ENCODE measurements around the gene EFNA4.

Gene EFNA4

DNA sequence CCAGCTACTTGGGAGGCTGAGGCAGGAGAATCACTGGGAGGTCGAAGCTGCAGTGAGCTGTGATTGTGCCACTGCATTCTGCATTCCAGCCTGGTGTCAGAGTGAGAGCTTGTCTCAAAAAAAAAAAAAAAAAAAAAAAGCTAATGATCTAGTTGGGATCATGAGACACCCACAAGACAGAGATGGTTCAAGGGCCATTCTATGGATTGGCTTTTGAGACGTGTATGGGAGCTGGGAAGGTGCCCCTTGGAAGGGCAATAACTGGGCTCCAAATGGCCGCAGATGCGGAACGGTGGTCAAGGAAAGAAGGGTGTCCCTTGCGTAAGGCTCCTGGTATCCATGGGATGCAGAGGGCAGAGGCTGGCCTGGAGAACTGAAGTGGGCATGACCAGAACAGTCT, 19.2 kb upstream of the EFNA4 start:
- no peaks in the 10 kb centered on the region for H3K9me3 ChIP-seq
- intact Hi-C loops (cut with DNase I; ENCODE audit: low total_unique reads): no loop called here
- H3K36me3 ChIP-seq: no peaks in the 10 kb centered on the region
- no peak for DNase-seq
- TF ChIP-seq, protein P1, sequence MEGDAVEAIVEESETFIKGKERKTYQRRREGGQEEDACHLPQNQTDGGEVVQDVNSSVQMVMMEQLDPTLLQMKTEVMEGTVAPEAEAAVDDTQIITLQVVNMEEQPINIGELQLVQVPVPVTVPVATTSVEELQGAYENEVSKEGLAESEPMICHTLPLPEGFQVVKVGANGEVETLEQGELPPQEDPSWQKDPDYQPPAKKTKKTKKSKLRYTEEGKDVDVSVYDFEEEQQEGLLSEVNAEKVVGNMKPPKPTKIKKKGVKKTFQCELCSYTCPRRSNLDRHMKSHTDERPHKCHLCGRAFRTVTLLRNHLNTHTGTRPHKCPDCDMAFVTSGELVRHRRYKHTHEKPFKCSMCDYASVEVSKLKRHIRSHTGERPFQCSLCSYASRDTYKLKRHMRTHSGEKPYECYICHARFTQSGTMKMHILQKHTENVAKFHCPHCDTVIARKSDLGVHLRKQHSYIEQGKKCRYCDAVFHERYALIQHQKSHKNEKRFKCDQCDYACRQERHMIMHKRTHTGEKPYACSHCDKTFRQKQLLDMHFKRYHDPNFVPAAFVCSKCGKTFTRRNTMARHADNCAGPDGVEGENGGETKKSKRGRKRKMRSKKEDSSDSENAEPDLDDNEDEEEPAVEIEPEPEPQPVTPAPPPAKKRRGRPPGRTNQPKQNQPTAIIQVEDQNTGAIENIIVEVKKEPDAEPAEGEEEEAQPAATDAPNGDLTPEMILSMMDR (IDR thresholded peaks at IDR 0.05): no peak
- H3K27ac ChIP-seq: no peak overlapping the region
- H3K4me3 ChIP-seq: no peak overlapping the region
- peaks cover 0 to 16% (median 2%) of the 10 kb centered on the region in 4 donors for H3K4me1 ChIP-seq
- H3K27me3 ChIP-seq: peaks cover 0 to under 1% of the 10 kb centered on the region in 2 donors

DNA sequence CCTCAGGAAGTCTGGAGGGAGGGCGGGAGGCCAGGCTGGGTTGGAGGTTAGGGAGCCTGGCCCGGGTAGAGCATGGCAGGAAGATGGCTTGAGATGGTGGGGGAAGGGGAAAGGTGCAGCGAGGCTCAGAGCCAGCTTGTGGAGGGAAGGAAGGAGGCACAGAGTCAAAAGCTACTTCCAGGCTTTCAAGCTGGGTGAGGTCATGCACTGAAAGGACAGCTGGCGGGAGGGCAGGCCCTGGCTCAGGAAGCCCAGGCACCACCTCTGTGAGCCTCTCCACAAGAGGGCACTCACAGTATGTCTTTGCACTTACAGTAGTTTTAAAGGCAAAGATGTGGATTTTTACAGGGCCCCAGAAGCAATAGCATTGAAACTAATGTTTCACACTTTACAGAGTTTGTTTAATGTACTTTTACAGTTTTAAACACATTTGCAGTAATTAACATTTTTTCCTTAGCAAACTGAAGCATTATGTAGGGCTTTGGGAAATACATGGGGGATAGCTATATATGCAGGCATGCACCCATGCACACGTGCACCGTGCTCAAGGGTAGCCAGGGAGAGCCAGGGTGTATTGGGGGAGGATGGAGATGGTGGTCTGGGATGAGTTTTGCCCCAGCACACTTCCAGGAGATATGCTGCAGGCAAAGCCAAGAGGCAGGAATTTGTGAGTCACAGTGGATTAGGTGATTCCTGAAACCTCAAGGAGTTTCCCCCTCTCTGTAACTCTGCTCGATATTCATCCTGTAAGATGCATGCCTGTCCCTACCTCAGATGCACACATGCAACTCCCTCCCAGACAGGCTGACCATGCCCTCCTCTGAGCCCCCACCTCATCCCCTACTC, 18.5 kb upstream of the EFNA4 start:
- H3K9me3 ChIP-seq: no peaks in the 10 kb centered on the region
- H3K4me1 ChIP-seq: peaks cover 6 to 23% (median 8%) of the 10 kb centered on the region in 4 donors
- H3K27me3 ChIP-seq: no peaks in the 10 kb centered on the region
- intact Hi-C loops (cut with DNase I; ENCODE audit: low total_unique reads): no loop called here
- H3K27ac ChIP-seq: no peak overlapping the region
- no peak overlapping the region for H3K4me3 ChIP-seq
- no peaks in the 10 kb centered on the region for H3K36me3 ChIP-seq
- DNase-seq: peak; percentile 82 to 85
- TF ChIP-seq, protein P1 (IDR thresholded peaks at IDR 0.05): peak; percentile 69 to 71

- no peak overlapping the region for H3K27ac ChIP-seq
- TF ChIP-seq, protein P1 (IDR thresholded peaks at IDR 0.05): no peak
- intact Hi-C loops (cut with DNase I; ENCODE audit: low total_unique reads): no loop called here
- H3K9me3 ChIP-seq: no peaks in the 10 kb centered on the region
- H3K4me1 ChIP-seq: peaks cover 6 to 40% (median 23%) of the 10 kb centered on the region in 4 donors
- no peaks in the 10 kb centered on the region for H3K27me3 ChIP-seq
- no peak for DNase-seq
- peaks cover 0 to 6% (median 1%) of the 10 kb centered on the region in 3 donors for H3K36me3 ChIP-seq
- H3K4me3 ChIP-seq: no peak overlapping the region
These were observed 14.8 kb upstream of the EFNA4 start for GRCh38 chr1:155048449-155049334.

GRCh38 chr1:155049651-155050559, 13.6 kb upstream of the EFNA4 start:
- Histone ChIP-seq H3K27ac (peak overlapping the region; percentile 72 to 91), H3K36me3 (peaks cover 5 to 18% (median 14%) of the 10 kb centered on the region in 3 donors), H3K27me3 (no peaks in the 10 kb centered on the region), H3K4me1 (peaks cover 6 to 35% (median 22%) of the 10 kb centered on the region in 4 donors), H3K9me3 (no peaks in the 10 kb centered on the region), H3K4me3 (peak overlapping the region; percentile 68 to 71)
- no peak for DNase-seq
- TF ChIP-seq, protein P1 (IDR thresholded peaks at IDR 0.05): no peak
- intact Hi-C loops (cut with DNase I; ENCODE audit: low total_unique reads): no loop called here

Data from tibial artery (tissue), 4 donors.